SK-N-MC (cell line): Measurements from ENCODE around the gene KAT8.

Experiments
- EZH2 ChIP-seq: fragments of 200-600 bp; sonication (generic); IDR thresholded peaks from one replicate; pipeline ENCODE4 v1.6.1; 2017; ENCODE audit warnings: antibody characterized with exemption
- FOXP2 ChIP-seq: optimal IDR thresholded peaks from 2 replicates; pipeline ENCODE3; 2011; ENCODE audit warnings: mild to moderate bottlenecking, moderate library complexity; ENCODE audit not compliant: insufficient read depth; ENCODE audit errors: extremely low read length, control extremely low read depth
- POLR2AphosphoS5 ChIP-seq: IDR thresholded peaks from 2 replicates; pipeline ENCODE4 v1.6.1; 2012; ENCODE audit warnings: mild to moderate bottlenecking, low read depth, low read length, borderline replicate concordance

DNA sequence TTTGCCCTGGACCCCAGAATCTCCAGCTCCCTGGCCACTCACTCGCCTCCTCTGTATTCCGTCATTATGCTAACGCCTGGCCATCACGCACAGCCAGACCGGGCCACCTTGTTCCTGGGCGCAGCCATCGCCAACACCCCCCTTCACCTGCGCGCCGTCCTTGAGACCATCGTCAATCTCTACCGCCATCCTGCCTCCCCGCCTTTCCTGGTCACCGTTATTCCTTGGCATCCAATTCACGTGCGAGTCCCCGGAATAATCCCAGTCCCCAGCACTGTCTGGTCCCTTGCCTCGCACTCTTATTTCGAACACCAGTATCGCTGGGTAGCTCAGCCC is 23.4 kb upstream of the KAT8 start:
- TF ChIP-seq POLR2AphosphoS5, result no peak
- TF ChIP-seq EZH2, result no peak
- TF ChIP-seq FOXP2, result no peak
